ENCODE results near the gene NOL6. TPM values are rescaled to one million over a fixed set of nuclear protein-coding genes. Genes with fewer than 3 reads are reported as not detected.
"Not testable (repeated sequence)": the region's sequence is repeated elsewhere in the genome, so short reads cannot be mapped to it uniquely, and the experiment has no call there.

Gene NOL6
- polyA plus RNA-seq, 1 donor = 23.2 TPM

- DNase-seq = no peak
These were observed 1.4 kb downstream of the NOL6 start for GRCh38 chr9:33472171-33472880.

- DNase-seq = no peak
These were observed 2.4 kb downstream of the NOL6 start for GRCh38 chr9:33471361-33471760.

DNA sequence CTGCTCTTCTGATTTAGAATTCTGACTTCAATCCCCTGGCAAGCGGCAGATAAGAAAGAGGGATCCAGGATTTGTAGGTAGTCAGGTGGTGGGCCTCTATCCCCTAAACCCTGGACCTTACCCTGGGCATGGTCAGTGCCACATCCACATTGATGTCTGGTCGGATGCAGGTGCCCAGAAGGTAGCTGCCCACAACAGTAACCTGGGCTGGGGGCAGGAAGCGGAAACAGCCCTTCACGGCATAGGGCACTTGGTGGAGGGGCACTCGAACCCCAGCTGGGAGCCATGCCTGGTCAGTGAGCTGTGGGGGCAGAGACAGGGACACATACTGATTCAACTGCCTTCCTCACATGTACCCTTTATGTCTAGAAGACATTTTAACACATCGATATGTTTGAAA lies 3.8 kb downstream of the NOL6 start:
- DNase-seq = no peak

GRCh38 chr9:33468797-33469621 lies 4.7 kb downstream of the NOL6 start:
- no peak for DNase-seq

DNA sequence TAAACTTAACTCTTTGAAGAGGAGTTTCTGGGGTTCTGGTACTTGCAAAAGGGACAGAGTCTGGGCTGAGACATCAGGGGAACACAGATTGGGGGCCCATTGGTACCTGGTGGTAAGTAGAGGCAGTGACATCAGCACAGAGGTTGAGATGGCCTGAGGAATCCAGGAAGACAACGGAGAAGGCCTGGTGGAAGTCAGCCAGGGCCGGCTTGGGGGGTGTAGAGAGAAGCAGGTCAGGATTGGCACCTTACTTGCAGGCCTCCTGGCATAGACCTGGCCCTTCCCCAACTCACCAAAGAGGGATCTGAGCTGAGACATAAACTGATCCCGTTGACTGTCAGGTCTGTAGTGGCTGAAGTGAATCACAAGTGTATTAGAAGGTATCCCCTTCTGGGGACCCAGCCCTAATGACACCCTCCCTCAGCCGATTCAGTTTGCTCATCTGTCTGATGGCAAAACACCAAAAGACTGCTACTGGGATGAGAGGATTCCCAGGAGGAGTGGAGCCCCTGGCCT lies 5.5 kb downstream of the NOL6 start:
- no peak for DNase-seq

GRCh38 chr9:33467526-33467925 lies 6.2 kb downstream of the NOL6 start:
- no peak for DNase-seq

- DNase-seq = peak; percentile 45
These were observed 6.9 kb downstream of the NOL6 start for GRCh38 chr9:33466565-33467495.

DNA sequence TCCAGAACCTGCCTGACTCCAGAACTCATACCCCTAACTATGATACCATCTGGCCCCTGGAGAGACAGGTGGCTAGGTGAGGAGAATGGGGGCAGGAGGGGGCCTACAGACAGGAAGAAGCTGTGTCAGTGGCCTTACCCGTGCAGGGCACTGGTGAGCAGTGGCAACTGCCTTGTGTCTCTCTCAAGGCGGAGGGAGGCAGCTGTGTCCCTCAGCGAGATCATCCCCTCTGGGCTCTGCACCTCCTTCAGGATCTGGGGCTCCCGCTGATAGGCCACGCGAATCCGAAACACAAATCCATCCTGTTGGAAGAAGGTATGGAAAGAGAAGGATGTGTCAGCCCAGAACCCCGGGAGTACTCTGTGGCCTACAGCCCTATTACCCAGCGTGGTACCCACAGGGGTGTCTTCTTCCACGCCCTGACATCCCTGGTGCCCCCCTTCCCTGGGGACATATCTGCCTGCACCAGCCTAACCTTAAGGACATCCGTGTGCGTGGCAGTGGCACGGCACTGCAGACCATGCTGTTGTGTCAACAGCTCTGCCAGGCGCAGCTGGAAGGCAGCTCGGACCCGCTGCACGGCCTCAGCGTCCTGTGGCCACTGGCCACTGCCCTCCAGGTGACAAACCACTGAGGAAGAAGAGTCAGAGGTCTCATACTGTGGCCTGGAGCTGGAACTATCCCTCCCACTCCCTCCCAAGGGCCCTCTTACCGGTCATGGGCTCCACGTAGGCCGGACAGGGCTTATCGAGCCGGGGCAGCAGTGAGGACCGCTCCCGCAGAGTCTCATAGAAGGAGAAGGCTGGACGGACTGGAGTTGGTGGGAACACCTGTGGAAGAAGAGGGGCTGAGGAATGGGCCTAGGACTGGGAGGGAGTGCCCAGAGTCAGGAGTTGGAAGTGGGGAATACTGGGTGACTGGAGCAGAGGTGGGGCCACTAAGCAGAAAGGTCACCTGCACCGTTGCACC lies 7.8 kb downstream of the NOL6 start:
- no peak for DNase-seq

GRCh38 chr9:33465096-33465495 lies 8.6 kb downstream of the NOL6 start:
- no peak for DNase-seq

DNA sequence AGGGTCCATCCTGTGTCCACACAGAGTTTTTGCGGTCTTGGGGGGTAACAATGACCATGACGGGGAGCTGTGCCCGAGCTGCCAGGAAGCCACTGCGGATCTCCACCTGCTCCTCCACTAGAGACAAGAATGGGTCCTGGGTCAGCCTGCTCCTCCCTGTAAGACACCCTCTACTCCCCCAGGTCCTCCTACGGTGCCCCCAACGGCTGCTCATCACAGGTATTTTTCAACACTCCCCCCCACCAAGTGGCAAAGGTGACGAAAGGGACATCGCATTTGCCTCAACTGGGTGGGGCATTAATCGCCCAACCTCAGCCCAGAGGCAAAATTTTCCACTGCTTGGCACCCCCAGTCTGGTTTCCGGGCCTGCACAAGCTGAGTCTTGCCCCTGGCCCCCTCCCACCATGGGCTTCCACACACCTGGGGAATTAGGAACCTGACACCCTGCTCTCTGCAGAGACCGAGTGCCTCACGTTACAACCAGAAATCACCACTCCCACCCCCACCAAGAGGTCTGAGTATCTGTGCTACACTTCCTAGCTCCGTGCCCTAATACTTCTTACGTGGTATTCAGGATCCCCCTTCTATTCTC lies 9.6 kb downstream of the NOL6 start:
- DNase-seq = no peak

- DNase-seq = no peak
These were observed 10.6 kb downstream of the NOL6 start for GRCh38 chr9:33463151-33463550.

DNA sequence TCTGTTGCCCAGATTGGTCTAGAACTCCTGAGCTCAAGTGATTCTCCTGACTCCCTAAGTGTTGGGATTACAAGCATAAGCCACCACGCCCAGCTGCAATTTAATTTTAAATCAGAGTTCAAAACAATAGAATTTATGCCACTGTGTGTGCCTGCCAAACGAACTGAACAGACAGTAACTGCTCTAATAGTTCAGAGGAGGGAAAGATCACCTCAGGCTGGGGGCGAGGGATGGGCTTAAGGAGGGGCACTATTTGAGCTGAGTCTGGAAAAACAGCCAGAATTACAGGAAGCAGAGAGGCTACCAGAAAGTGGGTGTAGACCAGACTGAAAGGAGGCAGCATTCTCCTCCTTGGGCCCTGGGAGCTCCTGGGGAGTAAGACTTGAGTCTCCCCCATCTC lies 12.2 kb downstream of the NOL6 start:
- DNase-seq = no peak

- DNase-seq = no peak
These were observed 12.9 kb downstream of the NOL6 start for GRCh38 chr9:33460854-33461253.

- no peak for DNase-seq
These were observed 14.6 kb downstream of the NOL6 start for GRCh38 chr9:33459115-33459514.

DNA sequence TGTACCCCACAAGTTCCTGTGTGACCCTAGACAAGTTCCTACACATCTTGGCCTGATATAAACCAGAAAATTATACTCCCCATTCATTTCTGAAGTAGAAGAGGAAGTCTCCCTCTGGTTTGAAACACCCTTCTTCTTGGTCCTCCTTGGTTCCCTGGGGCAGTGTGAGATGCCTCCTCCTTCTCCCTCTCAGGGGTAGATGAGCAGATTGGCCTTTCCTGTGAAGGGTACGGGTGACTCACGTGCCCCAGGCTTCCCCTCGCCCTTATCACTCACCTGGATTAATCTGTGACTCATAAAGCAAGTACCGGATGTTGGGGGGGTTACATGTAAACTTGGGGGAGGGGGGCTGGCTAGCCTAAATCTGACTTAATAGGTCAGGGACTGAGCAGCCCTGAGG lies 15.3 kb downstream of the NOL6 start:
- DNase-seq = no peak

DNA sequence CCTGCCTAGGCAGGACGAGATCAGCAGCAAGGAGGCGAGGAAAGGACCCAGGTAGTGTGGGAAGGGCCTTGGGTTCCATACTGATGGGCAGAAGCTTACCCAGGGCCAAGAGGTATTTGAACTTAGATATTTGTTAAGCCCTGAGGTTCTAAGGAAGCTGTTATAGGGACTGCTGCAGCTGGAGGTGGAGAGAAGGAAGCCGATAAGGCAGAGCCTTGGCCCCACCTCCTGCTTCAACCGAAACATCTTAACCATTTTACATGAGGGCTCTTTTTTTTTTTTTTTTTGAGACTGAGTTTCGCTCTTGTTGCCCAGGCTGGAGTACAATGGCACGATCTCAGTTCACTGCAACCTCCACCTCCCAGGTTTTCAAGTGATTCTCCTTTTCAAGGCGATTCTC lies 17.8 kb downstream of the NOL6 start:
- DNase-seq = no peak

- DNase-seq = not testable (repeated sequence)
These were observed 18.3 kb downstream of the NOL6 start for GRCh38 chr9:33455456-33455855.

DNA sequence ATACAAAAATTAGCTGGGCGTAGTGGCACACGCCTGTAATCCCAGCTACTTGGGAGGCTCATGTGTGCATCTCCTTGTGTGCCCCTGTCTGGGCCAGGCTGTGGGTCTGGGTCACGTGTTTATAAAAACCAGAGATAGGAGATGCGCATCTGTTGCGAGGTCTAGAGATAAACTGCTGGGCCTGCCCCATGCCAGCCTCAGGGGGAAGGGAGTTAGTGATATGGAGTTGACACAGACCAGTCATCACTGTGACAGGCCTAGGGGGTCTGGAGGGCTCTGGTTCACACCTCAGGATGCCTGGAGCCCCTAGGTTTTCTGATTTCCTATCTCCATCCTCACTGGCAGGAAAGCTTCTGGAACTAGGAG lies 19.1 kb downstream of the NOL6 start:
- not testable (repeated sequence) for DNase-seq

GRCh38 chr9:33453999-33454660 lies 19.6 kb downstream of the NOL6 start:
- DNase-seq = no peak

DNA sequence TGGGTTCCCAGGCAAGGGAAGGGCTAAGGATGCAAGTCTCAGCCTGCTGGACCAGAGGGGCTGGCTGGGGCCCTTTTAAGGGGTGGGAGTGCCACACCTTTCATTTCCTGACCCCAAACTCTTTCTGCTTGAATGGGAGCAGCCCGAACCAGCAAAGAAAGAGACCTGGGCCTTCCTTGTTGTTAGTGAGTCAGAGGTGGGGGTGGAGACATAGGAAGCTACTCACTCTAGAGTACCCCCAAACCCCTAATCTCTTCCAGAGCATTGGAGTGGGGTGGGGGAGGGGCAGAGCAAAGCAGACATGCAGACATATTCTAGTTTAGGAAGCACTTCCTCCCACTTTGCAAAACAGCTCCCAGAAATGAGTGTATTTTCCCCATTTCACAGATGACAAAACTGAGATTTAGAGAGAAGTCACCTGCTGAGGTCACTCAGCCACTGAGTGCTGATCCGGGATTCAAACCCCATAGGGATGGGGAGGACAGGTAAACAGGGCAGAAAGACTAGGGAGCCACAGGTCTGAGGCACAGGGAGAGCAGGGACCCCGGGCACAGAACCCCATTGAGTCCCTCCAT lies 20.4 kb downstream of the NOL6 start:
- no peak for DNase-seq

Data from hindlimb muscle (tissue), 1 donor.